K562 (cell line): ENCODE data around the gene HCN3. TPM values are rescaled to one million over a fixed set of nuclear protein-coding genes. Genes with fewer than 3 reads are reported as not detected.

ENCODE experiments used
- BRD4 ChIP-seq: fragments of 200-600 bp; sonication (generic); IDR thresholded peaks from 2 replicates; pipeline ENCODE4 v1.6.1; 2017; ENCODE audit warnings: inconsistent platforms
- CHD2 ChIP-seq: IDR thresholded peaks from 2 replicates; pipeline ENCODE4 v1.6.1; 2011; ENCODE audit warnings: low read depth, low read length
- GABPA ChIP-seq: fragments of 200-800 bp; sonication (Bioruptor generic); conservative IDR thresholded peaks from 2 replicates; pipeline ENCODE4 v1.6.1; 2016; ENCODE audit warnings: low read depth, missing genetic modification characterization, missing compliant biosample characterization
- GTF2F1 ChIP-seq: IDR thresholded peaks from 2 replicates; pipeline ENCODE4 v1.6.1; 2011; ENCODE audit warnings: low read depth, low read length, improper control_type of control experiment
- KHSRP ChIP-seq: fragments of 450-650 bp; IDR thresholded peaks from 2 replicates; pipeline ENCODE4 v1.6.1; 2017
- LEF1 ChIP-seq: fragments of 450-650 bp; IDR thresholded peaks from 2 replicates; pipeline ENCODE4 v1.6.1; 2016; ENCODE audit warnings: mild to moderate bottlenecking
- MECOM ChIP-seq: fragments of 250-450 bp; sonication (Bioruptor Pico); IDR thresholded peaks from 2 replicates; pipeline ENCODE4 v1.8.0; 2022; ENCODE audit warnings: inconsistent platforms
- MED1 ChIP-seq: sonication (generic); formaldehyde crosslinking; IDR thresholded peaks from 2 replicates; pipeline ENCODE4 v1.8.1; 2023; ENCODE audit warnings: missing genetic modification reagents, borderline replicate concordance
- NFIX ChIP-seq: fragments of 250-450 bp; sonication (Bioruptor Pico); IDR thresholded peaks from 2 replicates; pipeline ENCODE4 v1.4.0; 2020; ENCODE audit warnings: low read depth, mild to moderate bottlenecking, moderate library complexity
- PCBP2 ChIP-seq: fragments of 200-400 bp; formaldehyde crosslinking; IDR thresholded peaks from 2 replicates; pipeline ENCODE4 v1.6.1; 2018; ENCODE audit warnings: low read length, low read depth, mild to moderate bottlenecking, moderate library complexity; ENCODE audit not compliant: poor library complexity, severe bottlenecking
- POLR2A ChIP-seq: fragments of 450-650 bp; conservative IDR thresholded peaks from 2 replicates; pipeline ENCODE4 v1.6.1; 2016
- SPI1 ChIP-seq: IDR thresholded peaks from 2 replicates; pipeline ENCODE4 v1.6.1; 2011; ENCODE audit warnings: low read depth, low read length, control low read depth, borderline replicate concordance
- ZBTB1 ChIP-seq: sonication (generic); formaldehyde crosslinking; IDR thresholded peaks from 2 replicates; pipeline ENCODE4 v1.8.1; 2023; ENCODE audit warnings: missing genetic modification reagents, low read depth, mild to moderate bottlenecking, borderline replicate concordance
- polyA plus RNA-seq, 8 experiments: library from polyadenylated mRNA; depleted of rRNA in 4 of 8; stranded (reverse) in 5 of 8; unstranded in 3 of 8; fragments of >200 nt; fragmentation: Nextera tagmentation in 2 of 8; fragmentation: Illumina TruSeq in 1 of 8; extraction: Ambion mirVana in 2 of 8; extraction: Trizol in 1 of 8; gene quantifications; 2 replicates each; pipeline versions ENCODE4 v1.2.1 to v1.2.3, GENCODE V29; 2011 to 2014; ENCODE audit warnings: inconsistent platforms in 1 of 8, missing spikeins in 1 of 8
- total RNA-seq, 7 experiments: library from RNA; depleted of rRNA in 6 of 7; stranded (reverse); fragments of >200 nt in 6 of 7; fragmentation: Illumina TruSeq in 2 of 7; extraction: Trizol in 2 of 7; gene quantifications; 2 replicates each; pipeline versions ENCODE4 v1.2.1 to v1.2.3, GENCODE V29; 2011 to 2021; ENCODE audit warnings: low replicate concordance in 1 of 7

Gene HCN3
- total and polyA plus RNA-seq, 9 of the 15 experiments (the other 6 are each of a cell fraction or from before 2014, with no cell fraction given): 0.91 to 9.7 (median 3.9) TPM

DNA sequence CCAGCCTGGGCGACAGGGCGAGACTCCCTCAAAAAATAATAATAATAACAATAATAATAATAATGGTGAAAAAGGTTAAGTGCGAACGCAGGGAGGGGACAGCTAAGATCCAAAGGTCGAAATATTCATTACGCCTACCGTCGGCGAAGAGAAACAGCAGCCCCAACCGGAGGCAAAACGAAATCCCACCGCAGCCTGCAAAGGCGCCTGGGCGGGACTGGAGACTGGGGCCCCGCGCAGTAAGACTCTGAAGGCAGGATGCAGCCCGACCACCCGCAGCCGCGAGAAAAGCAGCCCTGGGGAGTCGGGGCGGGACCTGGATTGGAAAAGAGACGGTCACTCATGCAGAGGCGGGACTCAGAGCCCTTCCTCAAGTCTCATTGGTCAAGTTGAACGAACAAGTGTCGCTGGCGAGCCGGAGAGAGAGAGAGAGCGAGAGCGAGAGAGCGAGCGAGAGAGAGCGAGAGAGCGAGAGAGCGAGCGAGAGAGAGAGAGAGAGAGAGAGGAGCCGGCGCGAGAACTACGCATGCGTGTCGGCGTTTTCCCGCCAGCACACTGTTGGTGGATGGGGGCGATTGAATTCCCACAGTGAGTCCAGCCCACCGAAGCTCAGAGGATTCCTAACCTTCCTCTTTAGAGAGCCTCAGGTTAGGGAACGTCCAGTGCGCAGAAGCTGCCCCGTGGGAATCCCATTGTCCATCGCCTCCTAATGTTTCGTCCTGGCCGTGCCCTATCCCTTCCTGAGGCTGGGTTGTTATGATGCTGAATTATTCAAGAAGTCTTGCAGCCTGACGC, 32.7 kb upstream of the HCN3 start (continued):
- peak; percentile 59; the same call in 1 of the 2 replicates for TF ChIP-seq BRD4
- peak; percentile 83; the same call in 1 of the 2 replicates for TF ChIP-seq ZBTB1 (CRISPR knock-in tag)
- no peak; the same call in none of the 2 replicates for TF ChIP-seq GTF2F1
- no peak; the same call in 1 of the 2 replicates for TF ChIP-seq MECOM (CRISPR knock-in tag)
- TF ChIP-seq CHD2: peak; percentile 87
- no peak for TF ChIP-seq MED1 (CRISPR knock-in tag)
- no peak for TF ChIP-seq PCBP2
- TF ChIP-seq GABPA (tag): peak; percentile 58; the same call in 1 of the 2 replicates
- peak; percentile 94 for TF ChIP-seq POLR2A
- TF ChIP-seq LEF1: peak; percentile 96
- no peak for TF ChIP-seq NFIX (CRISPR knock-in tag)
- TF ChIP-seq KHSRP: peak; percentile 76; the same call in 1 of the 2 replicates
- no peak for TF ChIP-seq SPI1
